Hepatocyte (in vitro differentiated cells): Measurements from ENCODE around the gene ABCB11.

Experiments
- EZH2 ChIP-seq: fragments of 200-600 bp; sonication (generic); IDR thresholded peaks from 2 replicates; pipeline ENCODE4 v1.6.1; 2016; ENCODE audit warnings: antibody characterized with exemption, mild to moderate bottlenecking, borderline replicate concordance
- EZH2phosphoT487 ChIP-seq: fragments of 200-600 bp; sonication (generic); IDR thresholded peaks from one replicate; pipeline ENCODE4 v1.6.1; 2018; ENCODE audit warnings: antibody characterized with exemption, mild to moderate bottlenecking, low read depth, moderate library complexity; ENCODE audit not compliant: unreplicated experiment, severe bottlenecking
- TF ChIP-seq, protein P1 (sequence below): fragments of 200-600 bp; sonication (generic); IDR thresholded peaks from 2 replicates; pipeline ENCODE4 v1.5.1; 2016; ENCODE audit warnings: antibody characterized with exemption, mild to moderate bottlenecking; ENCODE audit not compliant: poor library complexity

DNA sequence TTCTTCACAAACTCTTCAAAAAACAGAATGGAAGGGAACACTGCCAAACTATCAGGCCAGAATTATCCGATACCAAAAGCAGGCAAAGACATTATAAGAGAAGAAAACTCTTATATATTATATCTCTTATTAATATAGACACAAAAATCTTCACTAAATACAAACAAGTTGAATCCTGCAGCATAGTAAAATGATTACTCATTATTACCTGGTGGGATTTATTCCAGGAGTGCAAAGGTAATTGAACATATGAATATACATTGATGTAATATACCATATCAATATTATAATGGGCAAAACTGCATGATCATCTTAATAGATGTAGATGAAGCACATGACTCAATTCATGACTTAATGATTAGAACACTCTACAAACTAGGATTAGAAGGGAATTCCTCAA lies 25.1 kb downstream of the ABCB11 start:
- TF ChIP-seq, protein P1, sequence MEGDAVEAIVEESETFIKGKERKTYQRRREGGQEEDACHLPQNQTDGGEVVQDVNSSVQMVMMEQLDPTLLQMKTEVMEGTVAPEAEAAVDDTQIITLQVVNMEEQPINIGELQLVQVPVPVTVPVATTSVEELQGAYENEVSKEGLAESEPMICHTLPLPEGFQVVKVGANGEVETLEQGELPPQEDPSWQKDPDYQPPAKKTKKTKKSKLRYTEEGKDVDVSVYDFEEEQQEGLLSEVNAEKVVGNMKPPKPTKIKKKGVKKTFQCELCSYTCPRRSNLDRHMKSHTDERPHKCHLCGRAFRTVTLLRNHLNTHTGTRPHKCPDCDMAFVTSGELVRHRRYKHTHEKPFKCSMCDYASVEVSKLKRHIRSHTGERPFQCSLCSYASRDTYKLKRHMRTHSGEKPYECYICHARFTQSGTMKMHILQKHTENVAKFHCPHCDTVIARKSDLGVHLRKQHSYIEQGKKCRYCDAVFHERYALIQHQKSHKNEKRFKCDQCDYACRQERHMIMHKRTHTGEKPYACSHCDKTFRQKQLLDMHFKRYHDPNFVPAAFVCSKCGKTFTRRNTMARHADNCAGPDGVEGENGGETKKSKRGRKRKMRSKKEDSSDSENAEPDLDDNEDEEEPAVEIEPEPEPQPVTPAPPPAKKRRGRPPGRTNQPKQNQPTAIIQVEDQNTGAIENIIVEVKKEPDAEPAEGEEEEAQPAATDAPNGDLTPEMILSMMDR = no peak
- TF ChIP-seq EZH2phosphoT487 (no peak), EZH2 (no peak)
